ENCODE results near the gene PIGR.
A peak's percentile ranks its signal among the peaks of the same experiment; 100 is the strongest.

Gene PIGR, protein sequence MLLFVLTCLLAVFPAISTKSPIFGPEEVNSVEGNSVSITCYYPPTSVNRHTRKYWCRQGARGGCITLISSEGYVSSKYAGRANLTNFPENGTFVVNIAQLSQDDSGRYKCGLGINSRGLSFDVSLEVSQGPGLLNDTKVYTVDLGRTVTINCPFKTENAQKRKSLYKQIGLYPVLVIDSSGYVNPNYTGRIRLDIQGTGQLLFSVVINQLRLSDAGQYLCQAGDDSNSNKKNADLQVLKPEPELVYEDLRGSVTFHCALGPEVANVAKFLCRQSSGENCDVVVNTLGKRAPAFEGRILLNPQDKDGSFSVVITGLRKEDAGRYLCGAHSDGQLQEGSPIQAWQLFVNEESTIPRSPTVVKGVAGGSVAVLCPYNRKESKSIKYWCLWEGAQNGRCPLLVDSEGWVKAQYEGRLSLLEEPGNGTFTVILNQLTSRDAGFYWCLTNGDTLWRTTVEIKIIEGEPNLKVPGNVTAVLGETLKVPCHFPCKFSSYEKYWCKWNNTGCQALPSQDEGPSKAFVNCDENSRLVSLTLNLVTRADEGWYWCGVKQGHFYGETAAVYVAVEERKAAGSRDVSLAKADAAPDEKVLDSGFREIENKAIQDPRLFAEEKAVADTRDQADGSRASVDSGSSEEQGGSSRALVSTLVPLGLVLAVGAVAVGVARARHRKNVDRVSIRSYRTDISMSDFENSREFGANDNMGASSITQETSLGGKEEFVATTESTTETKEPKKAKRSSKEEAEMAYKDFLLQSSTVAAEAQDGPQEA

DNA sequence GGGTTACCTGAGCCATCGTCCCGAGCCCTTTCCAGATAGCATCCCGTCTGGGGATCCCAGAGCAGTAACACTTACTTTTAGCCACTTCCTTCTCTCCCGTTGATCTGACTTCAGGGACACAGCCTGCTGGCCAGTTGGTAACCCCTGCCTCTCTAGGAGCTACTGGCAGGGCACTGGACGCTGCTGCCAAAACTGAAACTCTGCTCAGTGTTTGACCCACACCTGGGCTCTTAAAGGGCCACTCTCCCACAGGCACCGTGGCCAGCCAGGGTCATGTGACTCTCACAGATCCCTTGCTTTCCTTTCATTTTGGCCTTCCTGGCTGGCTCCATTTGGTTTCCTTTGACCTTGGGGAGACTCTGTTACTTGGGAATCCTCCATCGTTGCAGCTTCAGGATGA is at the start of gene PIGR:
PIGR (minus strand) TSS at position 206 of the 400 bp plus-strand sequence. CDS start 5,935 bp downstream, outside the sequence.
- Histone ChIP-seq H3K4me3 (ENCODE audit: low read length) (no peak within 1 kb of the TSS), H3K9me3 (ENCODE audit: control insufficient read depth, low read length) (peaks cover 9% of the 10 kb centered on the region), H3K27me3 (replicated peaks; ENCODE audit: control insufficient read depth, insufficient read depth, low read length) (peaks cover 68% of the 10 kb centered on the region), H3K4me1 (ENCODE audit: control insufficient read depth, insufficient read depth, low read length) (no peaks in the 10 kb centered on the region), H3K36me3 (ENCODE audit: control insufficient read depth, insufficient read depth, low read length, severe bottlenecking) (no peaks in the 10 kb centered on the region), H3K9ac (ENCODE audit: low read length) (no peak within 1 kb of the TSS)
- DNase-seq (ENCODE audit: low read depth) = no peak

DNA sequence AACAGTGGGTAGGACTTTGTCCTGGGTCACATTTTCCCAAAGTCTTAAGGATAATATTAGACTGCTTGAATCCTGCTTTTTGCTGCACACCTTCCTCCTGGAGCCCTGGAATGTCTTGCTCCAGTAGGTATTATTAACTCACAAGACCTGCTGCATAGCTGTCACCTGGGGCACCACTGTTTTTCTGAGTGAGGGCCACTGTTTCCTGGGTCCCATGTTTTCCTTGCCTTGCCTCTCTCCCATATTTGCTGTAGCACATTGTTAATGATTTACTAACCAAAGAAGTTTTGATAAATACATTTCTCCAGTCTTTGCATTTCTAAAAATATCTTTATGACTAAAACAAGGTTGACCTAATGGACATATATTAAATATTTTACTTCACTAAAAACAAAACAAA is 46.5 kb upstream of the PIGR start:
- no peak overlapping the region for H3K9ac ChIP-seq (ENCODE audit: low read length)
- H3K4me1 ChIP-seq (ENCODE audit: control insufficient read depth, insufficient read depth, low read length) = no peaks in the 10 kb centered on the region
- no peak overlapping the region for H3K4me3 ChIP-seq (ENCODE audit: low read length)
- H3K36me3 ChIP-seq (ENCODE audit: control insufficient read depth, insufficient read depth, low read length, severe bottlenecking) = no peaks in the 10 kb centered on the region
- H3K27me3 ChIP-seq (replicated peaks; ENCODE audit: control insufficient read depth, insufficient read depth, low read length) = peaks cover 13% of the 10 kb centered on the region
- no peaks in the 10 kb centered on the region for H3K9me3 ChIP-seq (ENCODE audit: control insufficient read depth, low read length)
- no peak for DNase-seq (ENCODE audit: low read depth)

DNA sequence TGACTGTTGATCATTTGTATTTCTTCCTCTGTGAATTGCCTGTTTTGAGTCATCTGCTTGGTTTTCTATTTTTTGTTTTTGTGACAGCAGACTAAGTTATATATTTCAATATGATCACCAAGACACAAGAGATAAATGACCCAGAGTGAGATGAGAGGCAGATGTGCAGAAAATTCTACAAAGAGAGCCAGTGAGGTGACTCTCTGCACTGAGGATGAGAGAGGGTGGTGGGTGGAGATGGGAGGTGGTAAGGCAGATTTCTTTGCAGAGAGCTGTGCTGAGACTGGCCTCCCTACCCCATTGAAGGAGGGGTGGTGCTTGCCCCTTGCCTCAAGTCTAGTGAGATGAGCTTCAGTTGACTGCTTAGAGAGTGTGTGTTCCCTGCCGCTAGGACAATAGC is 41.6 kb upstream of the PIGR start:
- no peaks in the 10 kb centered on the region for H3K36me3 ChIP-seq (ENCODE audit: control insufficient read depth, insufficient read depth, low read length, severe bottlenecking)

DNA sequence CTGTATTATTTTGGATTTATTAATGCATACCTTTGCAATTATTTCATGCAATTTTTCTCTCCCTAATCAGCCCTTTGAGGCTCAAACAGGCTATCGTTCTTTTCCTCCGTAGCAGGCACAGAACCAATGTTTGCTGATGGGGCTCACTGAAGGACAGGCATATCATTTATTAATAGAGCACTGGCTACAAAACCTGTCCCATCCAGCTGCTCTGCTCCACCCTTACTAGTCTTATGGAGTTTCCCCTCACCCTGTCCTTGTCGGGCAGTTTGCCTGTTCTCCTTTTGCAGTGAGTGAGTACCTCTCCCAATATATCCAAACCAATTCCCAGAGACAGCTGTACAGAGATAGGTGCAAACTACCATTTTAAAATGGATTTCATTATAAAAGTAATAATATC is 40.6 kb upstream of the PIGR start:
- Histone ChIP-seq H3K4me3 (ENCODE audit: low read length) (no peak overlapping the region), H3K9me3 (ENCODE audit: control insufficient read depth, low read length) (no peaks in the 10 kb centered on the region), H3K9ac (ENCODE audit: low read length) (no peak overlapping the region), H3K4me1 (ENCODE audit: control insufficient read depth, insufficient read depth, low read length) (no peaks in the 10 kb centered on the region), H3K36me3 (ENCODE audit: control insufficient read depth, insufficient read depth, low read length, severe bottlenecking) (no peaks in the 10 kb centered on the region), H3K27me3 (replicated peaks; ENCODE audit: control insufficient read depth, insufficient read depth, low read length) (peaks cover 21% of the 10 kb centered on the region)
- DNase-seq (ENCODE audit: low read depth) = no peak

More for the DNA sequence above, 41.6 kb upstream of the PIGR start:
- Histone ChIP-seq H3K4me1 (ENCODE audit: control insufficient read depth, insufficient read depth, low read length) (no peaks in the 10 kb centered on the region), H3K9ac (ENCODE audit: low read length) (no peak overlapping the region), H3K4me3 (ENCODE audit: low read length) (no peak overlapping the region), H3K9me3 (ENCODE audit: control insufficient read depth, low read length) (no peaks in the 10 kb centered on the region), H3K27me3 (replicated peaks; ENCODE audit: control insufficient read depth, insufficient read depth, low read length) (peaks cover 20% of the 10 kb centered on the region)
- DNase-seq (ENCODE audit: low read depth) = no peak

DNA sequence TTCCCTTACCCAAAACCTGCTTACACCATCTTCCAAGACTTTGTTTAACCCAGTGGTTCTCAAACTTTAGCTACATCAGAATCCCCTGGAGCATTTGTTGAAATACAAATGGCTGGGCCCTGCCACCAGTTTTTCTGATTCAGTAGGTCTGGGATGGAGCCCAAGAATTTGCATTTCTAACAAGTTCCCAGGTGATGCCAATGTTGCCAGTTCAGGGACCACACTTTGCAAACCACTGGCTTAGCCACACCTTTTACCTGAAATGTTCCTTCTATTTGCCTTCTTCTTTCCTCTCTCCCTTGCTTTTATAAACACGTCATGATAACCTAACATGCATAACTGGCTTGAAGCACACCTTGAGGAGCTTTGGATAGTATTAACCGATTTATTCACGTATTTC is 40.1 kb upstream of the PIGR start:
- no peaks in the 10 kb centered on the region for H3K9me3 ChIP-seq (ENCODE audit: control insufficient read depth, low read length)
- no peak overlapping the region for H3K4me3 ChIP-seq (ENCODE audit: low read length)
- DNase-seq (ENCODE audit: low read depth) = no peak
- H3K36me3 ChIP-seq (ENCODE audit: control insufficient read depth, insufficient read depth, low read length, severe bottlenecking) = no peaks in the 10 kb centered on the region
- no peaks in the 10 kb centered on the region for H3K4me1 ChIP-seq (ENCODE audit: control insufficient read depth, insufficient read depth, low read length)
- peaks cover 21% of the 10 kb centered on the region for H3K27me3 ChIP-seq (replicated peaks; ENCODE audit: control insufficient read depth, insufficient read depth, low read length)
- no peak overlapping the region for H3K9ac ChIP-seq (ENCODE audit: low read length)

DNA sequence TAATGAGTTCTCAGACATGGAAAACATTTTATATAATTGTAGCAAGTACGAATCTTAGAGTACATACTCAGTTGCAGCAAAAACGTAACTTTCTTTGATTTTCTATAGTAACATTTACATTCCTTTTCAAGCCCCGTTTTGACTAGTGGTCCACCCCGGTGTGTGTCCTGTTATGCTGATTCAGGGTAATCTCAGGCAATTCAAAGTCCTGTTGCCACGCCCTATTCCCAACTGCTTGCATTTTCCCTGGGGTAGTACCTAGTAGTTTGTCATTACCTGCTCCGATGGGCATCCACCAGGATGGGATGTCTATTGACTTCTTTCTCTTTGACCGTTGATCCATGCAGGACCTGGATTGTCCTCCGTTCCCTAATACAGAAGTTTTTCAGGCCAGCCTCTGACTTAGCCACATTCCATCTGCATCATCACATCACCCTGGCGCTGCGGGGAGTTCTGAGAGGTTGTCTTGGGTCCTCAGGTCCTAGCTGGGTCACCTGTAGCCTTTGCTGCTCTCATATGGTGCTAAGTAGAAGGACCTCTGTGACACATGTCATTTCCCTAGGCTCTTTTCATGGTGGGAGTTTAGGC is 39.0 kb upstream of the PIGR start:
- no peaks in the 10 kb centered on the region for H3K4me1 ChIP-seq (ENCODE audit: control insufficient read depth, insufficient read depth, low read length)
- no peak overlapping the region for H3K4me3 ChIP-seq (ENCODE audit: low read length)
- no peaks in the 10 kb centered on the region for H3K36me3 ChIP-seq (ENCODE audit: control insufficient read depth, insufficient read depth, low read length, severe bottlenecking)
- H3K9ac ChIP-seq (ENCODE audit: low read length) = no peak overlapping the region
- no peak for DNase-seq (ENCODE audit: low read depth)
- no peaks in the 10 kb centered on the region for H3K9me3 ChIP-seq (ENCODE audit: control insufficient read depth, low read length)
- H3K27me3 ChIP-seq (replicated peaks; ENCODE audit: control insufficient read depth, insufficient read depth, low read length) = peaks cover 18% of the 10 kb centered on the region

DNA sequence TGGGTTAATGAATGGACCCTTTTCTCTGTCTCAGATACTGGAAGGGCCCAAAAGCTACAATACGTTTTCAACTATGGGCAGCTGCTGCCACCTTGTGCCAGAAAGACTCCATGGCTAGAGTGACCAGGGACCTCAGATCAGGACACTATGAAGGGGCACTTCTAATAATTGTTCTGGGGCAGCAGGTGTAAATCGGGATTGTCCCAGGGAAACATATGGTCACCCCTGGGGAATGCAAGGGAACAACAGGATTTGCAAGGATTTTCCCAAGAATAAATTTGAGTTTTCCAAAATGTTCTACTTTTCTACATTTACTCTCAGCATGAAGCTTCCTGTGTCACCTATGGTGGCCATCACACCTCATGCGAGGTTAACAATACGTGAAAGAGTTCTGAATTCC is 36.0 kb upstream of the PIGR start:
- Histone ChIP-seq H3K9ac (ENCODE audit: low read length) (no peak overlapping the region), H3K4me3 (ENCODE audit: low read length) (no peak overlapping the region), H3K9me3 (ENCODE audit: control insufficient read depth, low read length) (no peaks in the 10 kb centered on the region), H3K4me1 (ENCODE audit: control insufficient read depth, insufficient read depth, low read length) (no peaks in the 10 kb centered on the region), H3K27me3 (replicated peaks; ENCODE audit: control insufficient read depth, insufficient read depth, low read length) (peaks cover 21% of the 10 kb centered on the region), H3K36me3 (ENCODE audit: control insufficient read depth, insufficient read depth, low read length, severe bottlenecking) (no peaks in the 10 kb centered on the region)
- peak; percentile 70 for DNase-seq (ENCODE audit: low read depth)

DNA sequence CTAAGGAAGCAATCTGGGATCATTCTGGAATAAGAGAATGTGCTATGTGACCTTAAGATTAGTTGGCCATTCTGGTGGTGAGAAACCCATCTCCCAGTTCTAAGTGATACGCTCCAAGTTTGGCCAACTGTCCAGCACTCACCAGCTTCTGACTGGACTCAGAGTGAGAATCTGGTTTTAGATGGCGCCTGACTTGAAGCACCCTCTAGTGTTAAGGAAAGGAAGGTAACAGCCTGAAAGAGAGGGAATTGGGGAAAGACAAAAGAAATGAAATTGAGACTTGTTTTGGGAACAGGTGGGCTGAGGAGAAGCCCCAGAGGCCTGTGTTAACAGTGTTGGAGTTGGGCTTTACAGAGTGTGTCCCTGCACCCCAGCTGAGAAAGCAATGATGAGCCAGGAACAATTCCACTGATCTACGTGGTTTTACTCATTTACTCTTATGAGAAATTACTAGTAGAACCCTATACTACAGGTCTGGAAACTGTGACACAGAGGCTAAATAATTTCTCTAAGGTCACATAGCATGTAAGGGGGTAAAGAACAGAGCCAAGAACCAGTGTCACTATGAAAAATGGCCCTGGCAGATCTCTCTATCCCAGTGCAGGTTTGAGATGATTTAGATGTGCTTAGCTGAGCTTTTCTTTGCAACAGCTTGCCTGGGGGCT is 33.2 kb upstream of the PIGR start:
- Histone ChIP-seq H3K4me3 (ENCODE audit: low read length) (no peak overlapping the region), H3K9ac (ENCODE audit: low read length) (no peak overlapping the region), H3K9me3 (ENCODE audit: control insufficient read depth, low read length) (no peaks in the 10 kb centered on the region), H3K4me1 (ENCODE audit: control insufficient read depth, insufficient read depth, low read length) (no peaks in the 10 kb centered on the region), H3K36me3 (ENCODE audit: control insufficient read depth, insufficient read depth, low read length, severe bottlenecking) (no peaks in the 10 kb centered on the region), H3K27me3 (replicated peaks; ENCODE audit: control insufficient read depth, insufficient read depth, low read length) (peaks cover 21% of the 10 kb centered on the region)
- DNase-seq (ENCODE audit: low read depth) = peak; percentile 36

DNA sequence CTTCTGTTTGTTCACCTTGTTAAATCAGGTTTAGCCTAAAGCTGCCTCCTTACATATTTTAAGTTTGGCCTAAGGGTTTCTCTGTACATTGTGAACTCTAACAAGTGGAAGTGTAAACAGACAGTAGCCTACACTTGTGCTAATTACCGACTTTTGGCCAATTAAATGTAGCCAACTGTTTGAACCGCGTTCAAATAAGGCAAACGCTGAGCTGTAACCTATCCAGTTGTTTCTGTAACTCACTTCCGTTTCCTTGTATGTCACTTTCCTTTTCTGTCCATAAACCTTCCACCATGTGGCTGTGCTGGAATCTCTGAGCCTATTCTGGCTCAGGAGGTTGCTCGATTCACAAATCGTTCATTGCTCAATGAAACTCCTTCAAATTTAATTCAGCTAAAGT is 32.0 kb upstream of the PIGR start:
- no peaks in the 10 kb centered on the region for H3K4me1 ChIP-seq (ENCODE audit: control insufficient read depth, insufficient read depth, low read length)
- H3K4me3 ChIP-seq (ENCODE audit: low read length) = no peak overlapping the region
- no peak for DNase-seq (ENCODE audit: low read depth)
- H3K27me3 ChIP-seq (replicated peaks; ENCODE audit: control insufficient read depth, insufficient read depth, low read length) = peaks cover 30% of the 10 kb centered on the region
- H3K9me3 ChIP-seq (ENCODE audit: control insufficient read depth, low read length) = no peaks in the 10 kb centered on the region
- no peak overlapping the region for H3K9ac ChIP-seq (ENCODE audit: low read length)
- no peaks in the 10 kb centered on the region for H3K36me3 ChIP-seq (ENCODE audit: control insufficient read depth, insufficient read depth, low read length, severe bottlenecking)

DNA sequence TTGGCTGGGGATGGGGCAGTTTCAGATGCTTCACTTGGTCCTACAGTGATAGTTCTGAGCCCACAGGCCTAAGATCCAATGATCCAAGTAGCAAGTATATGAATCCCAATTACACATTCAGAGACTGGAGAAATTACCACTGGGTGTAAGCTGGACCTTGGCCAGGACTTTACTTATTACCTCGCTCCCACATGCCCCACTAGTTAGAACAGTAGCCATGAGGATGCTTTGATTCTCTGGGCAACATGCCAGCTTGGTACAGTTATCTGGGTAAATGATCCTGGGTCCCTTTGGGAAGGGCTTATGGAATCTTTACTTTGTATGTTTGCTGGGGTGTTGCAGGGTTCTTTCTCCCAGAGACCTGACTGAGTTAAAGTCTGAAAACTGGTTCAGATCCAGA is 29.0 kb upstream of the PIGR start:
- Histone ChIP-seq H3K4me3 (ENCODE audit: low read length) (no peak overlapping the region), H3K9ac (ENCODE audit: low read length) (no peak overlapping the region), H3K9me3 (ENCODE audit: control insufficient read depth, low read length) (no peaks in the 10 kb centered on the region), H3K36me3 (ENCODE audit: control insufficient read depth, insufficient read depth, low read length, severe bottlenecking) (no peaks in the 10 kb centered on the region), H3K27me3 (replicated peaks; ENCODE audit: control insufficient read depth, insufficient read depth, low read length) (peaks cover 49% of the 10 kb centered on the region), H3K4me1 (ENCODE audit: control insufficient read depth, insufficient read depth, low read length) (no peaks in the 10 kb centered on the region)
- no peak for DNase-seq (ENCODE audit: low read depth)

DNA sequence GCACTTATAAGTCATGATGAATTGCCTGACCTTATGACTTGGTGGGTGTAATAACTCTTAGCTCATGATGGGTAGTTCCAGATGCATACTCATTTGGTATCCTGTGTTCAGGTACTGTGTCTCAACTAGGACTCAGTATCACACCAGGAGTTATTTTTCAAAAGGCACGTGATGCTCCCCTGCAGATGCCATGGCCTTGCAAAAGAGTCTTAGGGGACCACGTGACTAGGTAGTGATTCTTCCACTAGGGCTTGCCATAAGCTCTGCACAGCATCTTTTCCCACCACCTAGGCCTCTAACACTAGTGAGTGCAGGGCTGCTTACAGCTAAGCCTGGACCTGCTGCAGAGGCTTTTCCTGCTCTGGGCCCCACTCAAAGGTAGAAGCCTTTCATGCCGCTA is 27.9 kb upstream of the PIGR start:
- Histone ChIP-seq H3K4me1 (ENCODE audit: control insufficient read depth, insufficient read depth, low read length) (no peaks in the 10 kb centered on the region), H3K27me3 (replicated peaks; ENCODE audit: control insufficient read depth, insufficient read depth, low read length) (peaks cover 57% of the 10 kb centered on the region), H3K36me3 (ENCODE audit: control insufficient read depth, insufficient read depth, low read length, severe bottlenecking) (no peaks in the 10 kb centered on the region), H3K4me3 (ENCODE audit: low read length) (no peak overlapping the region), H3K9ac (ENCODE audit: low read length) (no peak overlapping the region), H3K9me3 (ENCODE audit: control insufficient read depth, low read length) (no peaks in the 10 kb centered on the region)
- DNase-seq (ENCODE audit: low read depth) = no peak

Data from adipocyte (in vitro differentiated cells).